Heart right ventricle (tissue), 16 donors: ENCODE results near the gene ACOXL. TPM values are rescaled to one million over a fixed set of nuclear protein-coding genes. Genes with fewer than 3 reads are reported as not detected.
"Not testable (repeated sequence)": the region's sequence is repeated elsewhere in the genome, so short reads cannot be mapped to it uniquely, and the experiment has no call there.

Experiments
- ATAC-seq, 8 donors: fragments of 200-7000 bp; cut with Tn5 transposase; one replicate each; pipeline ENCODE4 v1.9.1; 2020; ENCODE audit warnings: mild to moderate bottlenecking in 8 of 8, moderate library complexity in 8 of 8, moderate number of reproducible peaks in 1 of 8
- DNase-seq, 2 donors: peaks; one replicate each; pipeline ENCODE4 v3.0.0-alpha.2; 2020
- H3K27ac ChIP-seq, 10 donors: fragments of 200-600 bp; sonication (generic) in 2 of 10; one replicate each; pipeline versions ENCODE4 v1.5.0 to v1.8.0; 2020 to 2022; ENCODE audit warnings: mild to moderate bottlenecking in 3 of 10
- H3K27me3 ChIP-seq, 7 donors: fragments of 200-600 bp; one replicate each; pipeline ENCODE4 v1.8.0; 2021 to 2022; ENCODE audit warnings: mild to moderate bottlenecking in 2 of 7
- H3K36me3 ChIP-seq, 9 donors: fragments of 200-600 bp; sonication (generic) in 1 of 9; one replicate each; pipeline versions ENCODE4 v1.5.0 to v1.8.0; 2020 to 2022; ENCODE audit warnings: mild to moderate bottlenecking in 2 of 9
- H3K4me1 ChIP-seq, 9 donors: fragments of 200-600 bp; sonication (generic) in 1 of 9; one replicate each; pipeline versions ENCODE4 v1.5.0 to v1.8.0; 2020 to 2022; ENCODE audit warnings: mild to moderate bottlenecking in 4 of 9
- H3K4me3 ChIP-seq, 10 donors: fragments of 200-600 bp; sonication (generic) in 2 of 10; one replicate each; pipeline versions ENCODE4 v1.5.0 to v1.8.0; 2020 to 2022; ENCODE audit warnings: mild to moderate bottlenecking in 7 of 10, moderate library complexity in 2 of 10
- H3K9me3 ChIP-seq, 11 donors: fragments of 200-600 bp in 10 of 11; sonication (generic) in 2 of 11; one replicate each; pipeline versions ENCODE4 v1.5.0 to v1.8.0; 2013 to 2022; ENCODE audit warnings: mild to moderate bottlenecking in 2 of 11, control low read depth in 1 of 11, moderate library complexity in 1 of 11
- WGBS, 2 donors: extraction: QIAGEN DNeasy Blood & Tissue Kit; methylation state at CpG; one replicate each; pipeline ENCODE4 v1.1.7; 2013; ENCODE audit warnings: inconsistent platforms in 1 of 2; 5-methylcytosine and 5-hydroxymethylcytosine counted together
- intact Hi-C, 10 donors: fragments of 100-400 bp; cut with DNase I; formaldehyde crosslinking; loops; one replicate each; pipeline versions ENCODE4 v1.11.1 to v1.14.2; 2022
- polyA plus RNA-seq, 2 donors: library from polyadenylated mRNA; stranded (reverse); fragments of 200-250 nt; gene quantifications; one replicate each; pipeline ENCODE4 v1.2.3, GENCODE V29; 2013
- total RNA-seq, 10 donors: library from RNA; stranded (reverse); fragmentation: NEBNext Ultra II Directional in 3 of 10; extraction: Animal tissue kit (Norgen Biotek cat#: 25700) in 3 of 10; gene quantifications; one replicate each; pipeline versions ENCODE4 v1.2.1 to v1.2.4, GENCODE V29; 2021 to 2023
- TF ChIP-seq, protein P1 (sequence below), 9 donors: fragments of 200-600 bp; sonication (generic) in 2 of 9; IDR thresholded peaks; one replicate each; pipeline versions ENCODE4 v1.5.0 to v1.8.0; 2021 to 2022; ENCODE audit warnings: antibody characterized with exemption in 9 of 9, mild to moderate bottlenecking in 5 of 9, moderate library complexity in 1 of 9
- donor health status: Arrhythmogenic right ventricular cardiomyopathy.
- donor health status: ischemic (EF 13 %, LVEDD 7.1; RV severe dilation, severe dysfunction).
- donor health status: healthy with polysubstance abuse.
- donor health status: DM: no; HTN: yes; CAD: no.
- donor health status: DM: no; HTN: no; CAD: no.
- donor health status: ischemic (EF 25% LVEDD 6.9; RV normal size, moderate dysfunction).
- donor health status: ischemic (EF 25% LVEDD 5.7; RV mildly dilated, moderate dysfunction).
- donor health status: healthy.
- donor health status: DM: yes; HTN: yes; CAD: no.
- donor health status: Ischemic cardiomyopathy.
- donor health status: ischemic (EF 35%, LVEDD 5.7; RV mildly dilated, moderate dysfunction).
- donor health status: nonischemic (EF 11% LVEDD 7.7; RV severe dilation, severe dysfunction).
- donor health status: DM: yes; HTN: yes; CAD: no.
- donor health status: PGD.
- donor health status: ischemic (EF 29% LVEDD 5.4; RV normal size, mild dysfunction).
- donor health status: nonischemic (EF 23%, LVEDD 6.1; RV moderate dilation, normal function).

Gene ACOXL
- total and polyA plus RNA-seq, 12 donors, result not detected

DNA sequence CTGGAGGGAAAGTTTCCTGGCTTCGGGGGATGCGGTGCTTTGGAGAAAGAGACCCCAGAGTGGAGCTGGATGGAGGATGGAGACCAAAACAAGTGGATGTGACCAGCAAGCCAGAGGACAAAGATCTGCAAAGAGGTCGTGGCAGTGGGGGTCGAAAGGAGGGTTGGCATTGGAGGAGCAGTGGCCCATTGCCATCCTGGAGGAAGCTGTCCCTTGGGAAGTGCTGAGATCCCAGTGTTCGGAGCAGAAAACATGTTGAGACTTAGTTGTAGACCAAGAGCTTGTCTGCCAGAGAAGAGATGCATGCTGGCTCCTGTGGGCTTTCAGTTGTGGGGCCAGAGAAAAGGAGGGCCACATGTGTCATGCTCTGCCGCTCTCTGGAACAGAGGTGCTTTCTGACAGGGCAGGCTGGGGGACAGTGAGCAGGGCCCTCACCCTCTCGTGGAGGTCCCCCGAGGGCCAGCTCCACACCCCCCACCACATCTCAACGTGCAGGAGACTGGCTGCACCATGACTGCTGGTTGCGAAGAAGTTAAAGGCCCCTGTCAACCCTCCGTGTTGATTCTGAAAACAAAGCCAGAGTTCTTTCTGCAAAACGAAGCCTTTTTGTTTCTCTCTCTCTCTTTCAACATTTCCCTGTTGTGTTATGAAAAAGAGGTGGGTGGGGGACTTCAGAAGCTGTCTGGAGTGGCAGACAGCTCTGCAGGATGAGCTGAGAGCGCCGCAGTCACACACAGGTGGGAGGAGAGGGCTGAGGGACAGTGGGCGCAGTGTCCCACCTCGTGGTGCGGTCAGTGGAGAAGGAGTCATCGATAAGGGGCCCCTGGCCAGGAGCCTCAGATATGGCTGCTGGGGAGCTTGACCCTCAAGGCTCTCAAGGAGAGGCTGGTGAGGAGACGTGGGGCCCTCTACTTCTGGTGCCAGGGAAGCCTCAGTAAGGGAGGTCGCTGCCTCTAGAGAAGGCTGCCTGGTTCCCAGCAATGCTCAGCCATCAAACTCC, 310.7 kb downstream of the ACOXL start:
- Histone ChIP-seq H3K36me3 (no peaks in the 10 kb centered on the region), H3K4me1 (no peaks in the 10 kb centered on the region), H3K27me3 (peaks cover 0 to 21% (median 0%) of the 10 kb centered on the region in 7 donors), H3K27ac (no peak overlapping the region), H3K4me3 (no peak overlapping the region), H3K9me3 (no peaks in the 10 kb centered on the region)
- peak in 1 of 8 donors; percentile 53 for ATAC-seq
- intact Hi-C loops, result loop anchor here in 1 of 10 donors (10.0 kb wide), 1 partner anchor 178 kb away; no protein-coding TSS in a partner anchor
- no peak for DNase-seq
- TF ChIP-seq, protein P1, sequence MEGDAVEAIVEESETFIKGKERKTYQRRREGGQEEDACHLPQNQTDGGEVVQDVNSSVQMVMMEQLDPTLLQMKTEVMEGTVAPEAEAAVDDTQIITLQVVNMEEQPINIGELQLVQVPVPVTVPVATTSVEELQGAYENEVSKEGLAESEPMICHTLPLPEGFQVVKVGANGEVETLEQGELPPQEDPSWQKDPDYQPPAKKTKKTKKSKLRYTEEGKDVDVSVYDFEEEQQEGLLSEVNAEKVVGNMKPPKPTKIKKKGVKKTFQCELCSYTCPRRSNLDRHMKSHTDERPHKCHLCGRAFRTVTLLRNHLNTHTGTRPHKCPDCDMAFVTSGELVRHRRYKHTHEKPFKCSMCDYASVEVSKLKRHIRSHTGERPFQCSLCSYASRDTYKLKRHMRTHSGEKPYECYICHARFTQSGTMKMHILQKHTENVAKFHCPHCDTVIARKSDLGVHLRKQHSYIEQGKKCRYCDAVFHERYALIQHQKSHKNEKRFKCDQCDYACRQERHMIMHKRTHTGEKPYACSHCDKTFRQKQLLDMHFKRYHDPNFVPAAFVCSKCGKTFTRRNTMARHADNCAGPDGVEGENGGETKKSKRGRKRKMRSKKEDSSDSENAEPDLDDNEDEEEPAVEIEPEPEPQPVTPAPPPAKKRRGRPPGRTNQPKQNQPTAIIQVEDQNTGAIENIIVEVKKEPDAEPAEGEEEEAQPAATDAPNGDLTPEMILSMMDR (IDR thresholded peaks at IDR 0.05), result no peak
- WGBS, 2 donors, result 81 to 84% methylated on average over 20 of the region's 20 CpGs

DNA sequence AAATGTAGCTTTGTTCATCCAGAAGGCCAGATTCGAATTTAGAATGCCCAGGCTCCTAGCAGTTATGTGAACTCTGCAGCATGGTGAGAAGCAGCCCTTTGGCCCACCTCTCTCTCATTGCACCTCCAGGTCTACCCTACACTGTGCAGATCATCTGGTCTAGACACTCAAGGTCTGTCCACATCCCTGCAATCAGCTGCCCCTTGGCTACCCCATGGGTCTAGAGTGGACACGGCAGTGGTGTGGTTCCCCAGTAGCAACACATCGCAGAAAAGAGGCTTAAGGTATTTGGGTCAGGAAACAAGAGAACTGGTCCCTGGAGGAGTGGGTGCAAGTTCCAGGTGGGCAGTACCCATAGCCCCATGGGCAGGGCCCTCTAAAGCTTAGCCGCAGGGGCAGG, 311.7 kb downstream of the ACOXL start:
- H3K4me1 ChIP-seq, result no peaks in the 10 kb centered on the region
- no peak for DNase-seq
- no peak overlapping the region for H3K4me3 ChIP-seq
- intact Hi-C loops, result loop anchor here in 1 of 10 donors (10.0 kb wide), 1 partner anchor 179 kb away; no protein-coding TSS in a partner anchor
- TF ChIP-seq, protein P1 (IDR thresholded peaks at IDR 0.05), result no peak
- no peaks in the 10 kb centered on the region for H3K9me3 ChIP-seq
- no peak for ATAC-seq
- no peak overlapping the region for H3K27ac ChIP-seq
- peaks cover 0 to 21% (median 0%) of the 10 kb centered on the region in 7 donors for H3K27me3 ChIP-seq
- 67 to 80% methylated on average over 4 of the region's 4 CpGs for WGBS, 2 donors
- no peaks in the 10 kb centered on the region for H3K36me3 ChIP-seq

DNA sequence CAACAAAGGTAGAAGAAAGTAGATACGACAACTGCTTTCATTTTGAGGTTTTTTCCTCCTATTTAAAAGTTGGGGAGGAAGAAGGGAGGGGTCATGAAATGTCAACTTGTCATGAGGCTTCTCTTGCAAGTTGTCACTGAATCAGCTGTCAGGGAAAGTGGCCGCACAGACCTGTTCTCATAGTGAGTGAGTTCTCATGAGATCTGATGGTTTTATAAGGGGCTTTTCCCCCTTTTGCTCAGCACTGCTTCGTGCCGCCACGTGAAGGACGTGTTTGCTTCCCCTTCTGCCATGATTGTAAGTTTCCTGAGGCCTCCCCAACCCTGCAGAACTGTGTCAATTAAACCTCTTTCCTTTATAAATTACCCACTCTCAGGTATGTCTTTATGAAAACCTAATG, 312.9 kb downstream of the ACOXL start:
- not testable (repeated sequence) for H3K4me1 ChIP-seq, H3K36me3 ChIP-seq, H3K27ac ChIP-seq, H3K4me3 ChIP-seq, ATAC-seq, H3K9me3 ChIP-seq, DNase-seq
- H3K27me3 ChIP-seq, result peaks cover 0 to 21% (median 0%) of the 10 kb centered on the region in 7 donors
- 91 to 96% methylated on average over 6 of the region's 6 CpGs for WGBS, 2 donors
- intact Hi-C loops, result loop anchor here in 1 of 10 donors (10.0 kb wide), 1 partner anchor 180 kb away; no protein-coding TSS in a partner anchor

DNA sequence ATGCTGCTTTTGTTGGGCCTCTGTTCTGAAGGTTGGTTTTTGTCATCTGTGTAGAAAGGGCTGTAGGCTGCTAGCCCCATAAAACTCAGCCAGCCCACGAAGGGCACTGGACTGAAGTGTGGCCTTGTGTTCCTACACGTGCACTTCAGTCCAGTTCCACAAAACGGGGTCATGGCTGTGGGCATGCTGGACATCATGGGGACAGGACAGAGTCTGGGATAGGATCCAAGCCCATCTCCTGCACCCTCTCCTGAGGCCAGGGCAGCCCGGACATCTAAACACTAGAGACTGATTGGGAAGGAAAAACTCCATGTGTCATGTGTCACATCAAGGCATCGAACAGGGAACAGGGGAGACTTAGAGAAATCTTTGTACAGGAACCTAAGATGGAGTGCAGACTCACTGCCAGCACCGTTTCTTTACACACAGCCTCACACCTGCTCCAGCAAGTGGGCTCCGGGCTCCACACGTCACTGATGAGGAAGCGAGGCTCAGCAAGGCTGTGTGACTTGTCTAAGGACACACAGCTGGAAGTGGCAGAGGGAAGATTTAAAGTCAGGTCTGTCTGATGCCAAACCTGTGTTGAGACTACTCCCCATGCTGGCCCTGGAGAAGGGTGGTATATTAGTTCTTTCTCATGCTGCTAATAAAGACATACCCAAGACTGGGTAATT, 313.5 kb downstream of the ACOXL start:
- 86 to 88% methylated on average over 9 of the region's 9 CpGs for WGBS, 2 donors
- Histone ChIP-seq H3K36me3 (no peaks in the 10 kb centered on the region), H3K27ac (no peak overlapping the region), H3K9me3 (no peaks in the 10 kb centered on the region), H3K4me3 (no peak overlapping the region), H3K4me1 (no peaks in the 10 kb centered on the region), H3K27me3 (peaks cover 0 to 21% (median 0%) of the 10 kb centered on the region in 7 donors)
- intact Hi-C loops, result loop anchor here in 1 of 10 donors (10.0 kb wide), 1 partner anchor 181 kb away; no protein-coding TSS in a partner anchor
- TF ChIP-seq, protein P1 (IDR thresholded peaks at IDR 0.05), result no peak
- ATAC-seq (no peak), DNase-seq (no peak)
